Lower lobe of right lung (tissue), 2 donors: ENCODE measurements around the gene ANO2. TPM values are rescaled to one million over a fixed set of nuclear protein-coding genes. Genes with fewer than 3 reads are reported as not detected.
"Not testable (repeated sequence)": the region's sequence is repeated elsewhere in the genome, so short reads cannot be mapped to it uniquely, and the experiment has no call there.

ENCODE experiments used
- ATAC-seq, 2 donors: fragments of 200-7000 bp; cut with Tn5 transposase; one replicate each; pipeline ENCODE4 v1.9.1; 2020 to 2022; ENCODE audit warnings: mild to moderate bottlenecking in 2 of 2, moderate library complexity in 2 of 2
- DNase-seq: peaks from one replicate; pipeline ENCODE4 v3.0.0-alpha.2; 2020
- H3K27ac ChIP-seq: fragments of 200-600 bp; one replicate; pipeline ENCODE4 v1.8.0; 2022
- H3K27me3 ChIP-seq: fragments of 200-600 bp; one replicate; pipeline ENCODE4 v1.8.0; 2022; ENCODE audit warnings: low read depth
- H3K36me3 ChIP-seq: fragments of 200-600 bp; one replicate; pipeline ENCODE4 v1.8.0; 2022; ENCODE audit warnings: mild to moderate bottlenecking
- H3K4me1 ChIP-seq: fragments of 200-600 bp; one replicate; pipeline ENCODE4 v1.8.0; 2022
- H3K4me3 ChIP-seq: fragments of 200-600 bp; one replicate; pipeline ENCODE4 v1.8.0; 2022; ENCODE audit warnings: mild to moderate bottlenecking
- H3K9me3 ChIP-seq: fragments of 200-600 bp; one replicate; pipeline ENCODE4 v1.8.0; 2022
- CTCF ChIP-seq: fragments of 200-600 bp; IDR thresholded peaks from one replicate; pipeline ENCODE4 v1.8.0; 2022; ENCODE audit warnings: antibody characterized with exemption, mild to moderate bottlenecking
- intact Hi-C: fragments of 100-400 bp; cut with DNase I; formaldehyde crosslinking; loops from one replicate; pipeline ENCODE4 v1.11.0; 2022
- total RNA-seq: library from RNA; stranded (reverse); fragmentation: NEBNext Ultra II Directional; extraction: Animal tissue kit (Norgen Biotek cat#: 25700); gene quantifications from one replicate; pipeline ENCODE4 v1.2.1, GENCODE V29; 2021
- donor health status: DM: no; HTN: yes; CAD: no; lungs with severe emphysema.

Gene ANO2
- total RNA-seq, 1 donor from 2014 or later: 22.2 TPM

GRCh38 chr12:5840944-5841343 is 104.1 kb downstream of the ANO2 start:
- Histone ChIP-seq H3K27me3 (no peaks in the 10 kb centered on the region), H3K36me3 (peaks cover 6% of the 10 kb centered on the region), H3K9me3 (no peaks in the 10 kb centered on the region), H3K4me3 (no peak overlapping the region), H3K4me1 (no peaks in the 10 kb centered on the region), H3K27ac (no peak overlapping the region)
- intact Hi-C loops: no loop called here
- ATAC-seq (no peak), DNase-seq (no peak)
- no peak for TF ChIP-seq CTCF

DNA sequence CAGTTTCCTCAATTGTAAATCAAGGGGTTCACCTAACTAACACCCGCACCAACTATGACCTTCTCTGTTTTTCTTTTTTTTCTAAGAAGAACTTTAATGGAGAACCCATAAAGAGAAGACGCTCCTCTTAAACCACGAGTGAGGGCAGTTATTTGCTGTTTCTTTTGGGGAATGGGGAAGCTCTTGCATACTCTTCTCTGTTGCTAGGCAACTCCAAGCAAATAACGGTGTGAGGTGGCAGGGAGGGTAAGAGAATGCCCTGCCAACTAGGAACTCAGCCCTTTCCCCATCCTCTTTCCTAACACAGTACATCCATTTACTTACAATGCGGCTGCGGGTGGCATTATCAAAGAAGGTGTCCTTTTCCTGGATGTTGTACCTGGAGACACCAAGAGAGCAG is 114.9 kb downstream of the ANO2 start:
- no peak for TF ChIP-seq CTCF
- no peaks in the 10 kb centered on the region for H3K9me3 ChIP-seq
- no peak overlapping the region for H3K4me3 ChIP-seq
- DNase-seq (no peak), ATAC-seq (peak in 1 of 2 donors; percentile 63)
- H3K36me3 ChIP-seq: no peaks in the 10 kb centered on the region
- no peaks in the 10 kb centered on the region for H3K4me1 ChIP-seq
- H3K27me3 ChIP-seq: no peaks in the 10 kb centered on the region
- no peak overlapping the region for H3K27ac ChIP-seq
- intact Hi-C loops: no loop called here

- H3K4me3 ChIP-seq: no peak overlapping the region
- peak in 1 of 2 donors; percentile 53 for ATAC-seq
- no peaks in the 10 kb centered on the region for H3K4me1 ChIP-seq
- intact Hi-C loops: no loop called here
- no peak overlapping the region for H3K27ac ChIP-seq
- DNase-seq: no peak
- no peaks in the 10 kb centered on the region for H3K9me3 ChIP-seq
- H3K36me3 ChIP-seq: no peaks in the 10 kb centered on the region
- H3K27me3 ChIP-seq: no peaks in the 10 kb centered on the region
- no peak for TF ChIP-seq CTCF
Measured at GRCh38 chr12:5827591-5827990, 117.5 kb downstream of the ANO2 start.

GRCh38 chr12:5825761-5826160 is 119.3 kb downstream of the ANO2 start:
- H3K36me3 ChIP-seq, DNase-seq, intact Hi-C loops, H3K27ac ChIP-seq, H3K9me3 ChIP-seq, ATAC-seq, H3K4me1 ChIP-seq, H3K27me3 ChIP-seq, H3K4me3 ChIP-seq: not testable (repeated sequence)

GRCh38 chr12:5818877-5819276 is 126.2 kb downstream of the ANO2 start:
- H3K36me3 ChIP-seq, H3K4me1 ChIP-seq, DNase-seq, H3K27ac ChIP-seq, ATAC-seq, intact Hi-C loops, H3K4me3 ChIP-seq, H3K27me3 ChIP-seq: not testable (repeated sequence)
- peaks cover 18% of the 10 kb centered on the region for H3K9me3 ChIP-seq

- no peaks in the 10 kb centered on the region for H3K4me1 ChIP-seq
- no peak for DNase-seq
- TF ChIP-seq CTCF: no peak
- no peaks in the 10 kb centered on the region for H3K27me3 ChIP-seq
- H3K36me3 ChIP-seq: no peaks in the 10 kb centered on the region
- no peak overlapping the region for H3K4me3 ChIP-seq
- no peak for ATAC-seq
- H3K9me3 ChIP-seq: peaks cover 18% of the 10 kb centered on the region
- intact Hi-C loops: no loop called here
- no peak overlapping the region for H3K27ac ChIP-seq
Measured at GRCh38 chr12:5817246-5817645, 127.8 kb downstream of the ANO2 start.

- Histone ChIP-seq H3K4me3 (no peak overlapping the region), H3K9me3 (no peaks in the 10 kb centered on the region), H3K4me1 (no peaks in the 10 kb centered on the region), H3K27ac (no peak overlapping the region), H3K27me3 (no peaks in the 10 kb centered on the region), H3K36me3 (peaks cover 3% of the 10 kb centered on the region)
- no peak for TF ChIP-seq CTCF
- intact Hi-C loops: no loop called here
- DNase-seq (no peak), ATAC-seq (no peak)
Measured at GRCh38 chr12:5809586-5809985, 135.5 kb downstream of the ANO2 start.
